GM12878 (cell line): ENCODE results near the gene BBLN. TPM values are rescaled to one million over a fixed set of nuclear protein-coding genes. Genes with fewer than 3 reads are reported as not detected.

Source experiments
- ATAC-seq: fragments of 200-7000 bp; cut with Tn5 transposase; 3 replicates; pipeline ENCODE4 v1.9.1; 2020; ENCODE audit warnings: mild to moderate bottlenecking, moderate library complexity
- BruUV-seq: library from RNA; stranded (reverse); fragments of 400-500 nt; replicated peaks from 2 replicates; lab custom pipeline; 2021; lab: Mats Ljungman, UMichigan
- CTCF ChIA-PET: fragments of 300-600 bp; sonication (Branson Sonifier 250); formaldehyde crosslinking; extraction: SDS; loops from one replicate; lab custom pipeline; 2021; ENCODE audit warnings: inconsistent platforms; lab: Yijun Ruan, JAX
- POLR2A ChIA-PET: fragments of 350-600 bp; formaldehyde crosslinking; extraction: SDS; loops from one replicate; lab custom pipeline; 2021; ENCODE audit warnings: inconsistent platforms; lab: Charles Lee
- RAD21 ChIA-PET: fragments of 300-600 bp; sonication (Branson Sonifier 250); formaldehyde crosslinking; loops from one replicate; lab custom pipeline; 2023; ENCODE audit warnings: antibody characterized with exemption; ENCODE audit not compliant: unreplicated experiment; lab: Charles Lee
- SMC1A ChIA-PET: fragments of 300-600 bp; sonication (Branson Sonifier 250); formaldehyde crosslinking; loops from one replicate; lab custom pipeline; 2023; ENCODE audit not compliant: unreplicated experiment, uncharacterized antibody; lab: Charles Lee
- DNase-seq: peaks from one replicate; pipeline ENCODE4 v3.0.0-alpha.2; 2011; ENCODE audit warnings: low read depth, low spot score
- FAIRE-seq: peaks from 3 replicates; lab custom pipeline; 2011; peaks lifted over from hg19 to GRCh38; lab: Jason Lieb, UNC
- H2AFZ ChIP-seq: 2 replicates; pipeline ENCODE4 v1.6.0; 2011; ENCODE audit warnings: low read depth, low read length, control low read depth; ENCODE audit not compliant: control insufficient read depth
- H3K27ac ChIP-seq: 2 replicates; pipeline ENCODE4 v1.5.1; 2011; ENCODE audit warnings: control low read depth; ENCODE audit not compliant: control insufficient read depth, insufficient read depth
- H3K27me3 ChIP-seq, 2 experiments: replicated peaks in 1 of 2; 2 replicates each; pipeline versions ENCODE4 v1.6.0 to v1.6.1; 2011; ENCODE audit warnings: low read length in 1 of 2; ENCODE audit not compliant: control insufficient read depth in 2 of 2, insufficient read depth in 2 of 2
- H3K36me3 ChIP-seq, 2 experiments: 2 replicates each; pipeline ENCODE4 v1.5.1; 2011; ENCODE audit warnings: low read length in 1 of 2; ENCODE audit not compliant: control insufficient read depth in 2 of 2, insufficient read depth in 2 of 2
- H3K4me1 ChIP-seq: 2 replicates; pipeline ENCODE4 v1.6.1; 2011; ENCODE audit warnings: mild to moderate bottlenecking, low read length, moderate library complexity, mixed read lengths; ENCODE audit not compliant: control insufficient read depth, insufficient read depth
- H3K4me2 ChIP-seq: 2 replicates; pipeline ENCODE4 v1.6.0; 2011; ENCODE audit warnings: control low read depth; ENCODE audit not compliant: control insufficient read depth, insufficient read depth
- H3K4me3 ChIP-seq: fragments of 200-600 bp; sonication (generic); 2 replicates; pipeline ENCODE4 v1.5.1; 2016
- H3K79me2 ChIP-seq: 2 replicates; pipeline ENCODE4 v1.6.0; 2011; ENCODE audit warnings: low read length; ENCODE audit not compliant: control insufficient read depth, insufficient read depth
- H3K9ac ChIP-seq: 2 replicates; pipeline ENCODE4 v1.8.0; 2011; ENCODE audit warnings: low read length, control low read depth, mixed read lengths; ENCODE audit not compliant: control insufficient read depth, insufficient read depth
- H3K9me3 ChIP-seq: replicated peaks from 3 replicates; pipeline ENCODE4 v1.5.1; 2011; ENCODE audit warnings: mild to moderate bottlenecking, low read length; ENCODE audit not compliant: control insufficient read depth, insufficient read depth
- H4K20me1 ChIP-seq: 2 replicates; pipeline ENCODE4 v1.6.0; 2011; ENCODE audit not compliant: control insufficient read depth, insufficient read depth
- ASH2L ChIP-seq: fragments of 300-600, 200-600 bp; sonication (generic); IDR thresholded peaks from 2 replicates; pipeline ENCODE4 v1.6.1; 2017; ENCODE audit warnings: low read depth, mild to moderate bottlenecking, borderline replicate concordance
- E2F4 ChIP-seq: IDR thresholded peaks from 2 replicates; pipeline ENCODE4 v1.6.1; 2012; ENCODE audit warnings: low read depth, low read length, improper control_type of control experiment
- LARP7 ChIP-seq: fragments of 450-650 bp; IDR thresholded peaks from 2 replicates; pipeline ENCODE4 v1.6.1; 2017; ENCODE audit warnings: mild to moderate bottlenecking
- NR2C1 ChIP-seq: fragments of 450-650 bp; IDR thresholded peaks from 2 replicates; pipeline ENCODE4 v1.6.1; 2017; ENCODE audit warnings: antibody characterized with exemption, mild to moderate bottlenecking, moderate library complexity
- RAD51 ChIP-seq: fragments of 450-650 bp; IDR thresholded peaks from 2 replicates; pipeline ENCODE4 v1.6.1; 2016; ENCODE audit warnings: moderate library complexity, mild to moderate bottlenecking, inconsistent platforms
- SMAD1 ChIP-seq: fragments of 450-650 bp; IDR thresholded peaks from 2 replicates; pipeline ENCODE4 v1.6.1; 2018; ENCODE audit warnings: mild to moderate bottlenecking, low read depth; ENCODE audit not compliant: partially characterized antibody
- STAT1 ChIP-seq: fragments of 450-650 bp; conservative IDR thresholded peaks from 2 replicates; pipeline ENCODE4 v1.6.1; 2014; ENCODE audit warnings: antibody characterized with exemption, mild to moderate bottlenecking
- TBL1XR1 ChIP-seq: IDR thresholded peaks from 2 replicates; pipeline ENCODE4 v1.6.1; 2012; ENCODE audit warnings: low read depth, low read length, improper control_type of control experiment
- WRNIP1 ChIP-seq: IDR thresholded peaks from 2 replicates; pipeline ENCODE4 v1.6.1; 2011; ENCODE audit warnings: low read depth, low read length, improper control_type of control experiment, borderline replicate concordance
- ZNF592 ChIP-seq: fragments of 450-650 bp; IDR thresholded peaks from 2 replicates; pipeline ENCODE4 v1.6.1; 2017; ENCODE audit warnings: mild to moderate bottlenecking, moderate library complexity
- ZNF622 ChIP-seq: fragments of 450-650 bp; IDR thresholded peaks from 2 replicates; pipeline ENCODE4 v1.6.1; 2017; ENCODE audit warnings: mild to moderate bottlenecking, inconsistent platforms
- WGBS: methylation state at CpG from one replicate; pipeline ENCODE4 v1.1.6; 2016; ENCODE audit warnings: low lambda C conversion rate; ENCODE audit not compliant: insufficient replicate concordance, insufficient coverage; ENCODE audit errors: missing lambda C conversion rate; 5-methylcytosine and 5-hydroxymethylcytosine counted together
- in situ Hi-C: fragments of 300-500 bp; cut with MboI; formaldehyde crosslinking; loops from 9 replicates; pipeline ENCODE4 v1.14.3; 2018; ENCODE audit warnings: mixed read lengths
- intact Hi-C: fragments of 100-400 bp; cut with micrococcal nuclease; formaldehyde crosslinking; loops from one replicate; pipeline ENCODE4 v1.14.2; 2022; ENCODE audit not compliant: unreplicated experiment
- polyA plus RNA-seq, 11 experiments: library from polyadenylated mRNA; depleted of rRNA in 4 of 11; unstranded in 6 of 11; stranded (reverse) in 5 of 11; fragments of >200 nt; fragmentation: Nextera tagmentation in 4 of 11; fragmentation: Illumina TruSeq in 1 of 11; extraction: Ambion mirVana in 4 of 11; extraction: Trizol in 1 of 11; gene quantifications; 1 replicate in 1 of 11; 2 replicates in 10 of 11; pipeline versions ENCODE4 v1.2.1 to v1.2.3, GENCODE V29; 2011 to 2016; ENCODE audit warnings: inconsistent platforms in 2 of 11, missing spikeins in 2 of 11, low read depth in 1 of 11
- total RNA-seq, 4 experiments: library from RNA; depleted of rRNA in 3 of 4; stranded (reverse); fragments of >200 nt in 3 of 4; fragmentation: Illumina TruSeq in 1 of 4; extraction: Trizol in 1 of 4; gene quantifications; 2 replicates each; pipeline versions ENCODE4 v1.2.1 to v1.2.3, GENCODE V29; 2013 to 2021
- TF ChIP-seq, protein P1 (sequence below): IDR thresholded peaks from 2 replicates; pipeline ENCODE4 v1.6.1; 2012; ENCODE audit warnings: low read depth, low read length, improper control_type of control experiment
- TF ChIP-seq, protein P2 (sequence below): IDR thresholded peaks from 2 replicates; pipeline ENCODE4 v1.6.1; 2011; ENCODE audit warnings: low read depth, low read length, improper control_type of control experiment, borderline replicate concordance
- TF ChIP-seq, protein P3 (sequence below): fragments of 450-650 bp; formaldehyde crosslinking; IDR thresholded peaks from 2 replicates; pipeline ENCODE4 v1.5.0; 2022; ENCODE audit warnings: mild to moderate bottlenecking, missing genetic modification characterization

BBLN gene
- total and polyA plus RNA-seq, 10 of the 15 experiments (the other 5 are each of a cell fraction or from before 2014, with no cell fraction given), result 3.8 to 194 (median 66.2) TPM

GRCh38 chr9:128164307-128164885 is 4.3 kb downstream of the BBLN start:
- no peak for ATAC-seq
- DNase-seq, result no peak
- BruUV-seq, result no TSS peak
- no peaks in the 10 kb centered on the region for H3K9me3 ChIP-seq
- 86% methylated on average over 14 of the region's 14 CpGs for WGBS
- FAIRE-seq, result no peak
- H3K9ac ChIP-seq, result no peak overlapping the region
- H3K36me3 ChIP-seq, result peaks cover 11 to 19% of the 10 kb centered on the region in 2 experiments; a peak in 3 of 4 replicates
- RAD21 ChIA-PET, result no interaction called here
- intact Hi-C loops (no loop called here), in situ Hi-C loops (no loop called here)
- CTCF ChIA-PET, result no interaction called here
- peaks cover 9% of the 10 kb centered on the region for H3K79me2 ChIP-seq
- H3K4me2 ChIP-seq, result no peak overlapping the region
- POLR2A ChIA-PET, result no interaction called here
- H4K20me1 ChIP-seq, result no peaks in the 10 kb centered on the region
- H3K27me3 ChIP-seq, result no peaks in the 10 kb centered on the region
- SMC1A ChIA-PET, result no interaction called here
- no peak overlapping the region for H3K27ac ChIP-seq
- H3K4me1 ChIP-seq, result peaks cover 6% of the 10 kb centered on the region
- no peak overlapping the region for H2AFZ ChIP-seq
- no peak overlapping the region for H3K4me3 ChIP-seq
- TF ChIP-seq, protein P1, sequence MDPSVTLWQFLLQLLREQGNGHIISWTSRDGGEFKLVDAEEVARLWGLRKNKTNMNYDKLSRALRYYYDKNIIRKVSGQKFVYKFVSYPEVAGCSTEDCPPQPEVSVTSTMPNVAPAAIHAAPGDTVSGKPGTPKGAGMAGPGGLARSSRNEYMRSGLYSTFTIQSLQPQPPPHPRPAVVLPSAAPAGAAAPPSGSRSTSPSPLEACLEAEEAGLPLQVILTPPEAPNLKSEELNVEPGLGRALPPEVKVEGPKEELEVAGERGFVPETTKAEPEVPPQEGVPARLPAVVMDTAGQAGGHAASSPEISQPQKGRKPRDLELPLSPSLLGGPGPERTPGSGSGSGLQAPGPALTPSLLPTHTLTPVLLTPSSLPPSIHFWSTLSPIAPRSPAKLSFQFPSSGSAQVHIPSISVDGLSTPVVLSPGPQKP, result no peak
- TF ChIP-seq SMAD1 (no peak), ZNF622 (no peak), LARP7 (no peak), TBL1XR1 (no peak), STAT1 (no peak), WRNIP1 (no peak), E2F4 (no peak), ZNF592 (no peak), NR2C1 (no peak), RAD51 (no peak), ASH2L (no peak)
- TF ChIP-seq, protein P2, sequence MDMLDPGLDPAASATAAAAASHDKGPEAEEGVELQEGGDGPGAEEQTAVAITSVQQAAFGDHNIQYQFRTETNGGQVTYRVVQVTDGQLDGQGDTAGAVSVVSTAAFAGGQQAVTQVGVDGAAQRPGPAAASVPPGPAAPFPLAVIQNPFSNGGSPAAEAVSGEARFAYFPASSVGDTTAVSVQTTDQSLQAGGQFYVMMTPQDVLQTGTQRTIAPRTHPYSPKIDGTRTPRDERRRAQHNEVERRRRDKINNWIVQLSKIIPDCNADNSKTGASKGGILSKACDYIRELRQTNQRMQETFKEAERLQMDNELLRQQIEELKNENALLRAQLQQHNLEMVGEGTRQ, result no peak
- TF ChIP-seq, protein P3, sequence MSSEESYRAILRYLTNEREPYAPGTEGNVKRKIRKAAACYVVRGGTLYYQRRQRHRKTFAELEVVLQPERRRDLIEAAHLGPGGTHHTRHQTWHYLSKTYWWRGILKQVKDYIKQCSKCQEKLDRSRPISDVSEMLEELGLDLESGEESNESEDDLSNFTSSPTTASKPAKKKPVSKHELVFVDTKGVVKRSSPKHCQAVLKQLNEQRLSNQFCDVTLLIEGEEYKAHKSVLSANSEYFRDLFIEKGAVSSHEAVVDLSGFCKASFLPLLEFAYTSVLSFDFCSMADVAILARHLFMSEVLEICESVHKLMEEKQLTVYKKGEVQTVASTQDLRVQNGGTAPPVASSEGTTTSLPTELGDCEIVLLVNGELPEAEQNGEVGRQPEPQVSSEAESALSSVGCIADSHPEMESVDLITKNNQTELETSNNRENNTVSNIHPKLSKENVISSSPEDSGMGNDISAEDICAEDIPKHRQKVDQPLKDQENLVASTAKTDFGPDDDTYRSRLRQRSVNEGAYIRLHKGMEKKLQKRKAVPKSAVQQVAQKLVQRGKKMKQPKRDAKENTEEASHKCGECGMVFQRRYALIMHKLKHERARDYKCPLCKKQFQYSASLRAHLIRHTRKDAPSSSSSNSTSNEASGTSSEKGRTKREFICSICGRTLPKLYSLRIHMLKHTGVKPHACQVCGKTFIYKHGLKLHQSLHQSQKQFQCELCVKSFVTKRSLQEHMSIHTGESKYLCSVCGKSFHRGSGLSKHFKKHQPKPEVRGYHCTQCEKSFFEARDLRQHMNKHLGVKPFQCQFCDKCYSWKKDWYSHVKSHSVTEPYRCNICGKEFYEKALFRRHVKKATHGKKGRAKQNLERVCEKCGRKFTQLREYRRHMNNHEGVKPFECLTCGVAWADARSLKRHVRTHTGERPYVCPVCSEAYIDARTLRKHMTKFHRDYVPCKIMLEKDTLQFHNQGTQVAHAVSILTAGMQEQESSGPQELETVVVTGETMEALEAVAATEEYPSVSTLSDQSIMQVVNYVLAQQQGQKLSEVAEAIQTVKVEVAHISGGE (CRISPR knock-in tag), result no peak
